Hepatocyte (in vitro differentiated cells): ENCODE results near the gene COBL.

Experiments
- CTCF ChIP-seq: fragments of 200-600 bp; sonication (generic); IDR thresholded peaks from 2 replicates; pipeline ENCODE4 v1.5.1; 2016; ENCODE audit warnings: antibody characterized with exemption, mild to moderate bottlenecking; ENCODE audit not compliant: poor library complexity
- EZH2phosphoT487 ChIP-seq: fragments of 200-600 bp; sonication (generic); IDR thresholded peaks from one replicate; pipeline ENCODE4 v1.6.1; 2018; ENCODE audit warnings: antibody characterized with exemption, mild to moderate bottlenecking, low read depth, moderate library complexity; ENCODE audit not compliant: unreplicated experiment, severe bottlenecking

- TF ChIP-seq CTCF (no peak), EZH2phosphoT487 (no peak)
Measured at GRCh38 chr7:50988988-50989387, 327.6 kb downstream of the COBL start.
